ENCODE data around the gene MARK4.

DNA sequence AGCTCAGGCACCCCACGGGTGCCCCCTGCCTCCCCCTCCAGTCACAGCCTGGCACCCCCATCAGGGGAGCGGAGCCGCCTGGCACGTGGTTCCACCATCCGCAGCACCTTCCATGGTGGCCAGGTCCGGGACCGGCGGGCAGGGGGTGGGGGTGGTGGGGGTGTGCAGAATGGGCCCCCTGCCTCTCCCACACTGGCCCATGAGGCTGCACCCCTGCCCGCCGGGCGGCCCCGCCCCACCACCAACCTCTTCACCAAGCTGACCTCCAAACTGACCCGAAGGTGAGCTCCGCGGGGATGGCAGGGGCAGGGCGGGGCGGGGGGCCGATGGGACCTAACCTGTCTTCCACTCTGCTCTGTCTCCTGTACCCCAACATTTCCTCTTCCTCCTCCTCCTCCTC lies 46.6 kb downstream of the MARK4 start:
- TF ChIP-seq POLR2A (IDR thresholded peaks at IDR 0.05) (no peak), POLR2AphosphoS5 (IDR thresholded peaks at IDR 0.05) (no peak)
- TF ChIP-seq, protein P1, sequence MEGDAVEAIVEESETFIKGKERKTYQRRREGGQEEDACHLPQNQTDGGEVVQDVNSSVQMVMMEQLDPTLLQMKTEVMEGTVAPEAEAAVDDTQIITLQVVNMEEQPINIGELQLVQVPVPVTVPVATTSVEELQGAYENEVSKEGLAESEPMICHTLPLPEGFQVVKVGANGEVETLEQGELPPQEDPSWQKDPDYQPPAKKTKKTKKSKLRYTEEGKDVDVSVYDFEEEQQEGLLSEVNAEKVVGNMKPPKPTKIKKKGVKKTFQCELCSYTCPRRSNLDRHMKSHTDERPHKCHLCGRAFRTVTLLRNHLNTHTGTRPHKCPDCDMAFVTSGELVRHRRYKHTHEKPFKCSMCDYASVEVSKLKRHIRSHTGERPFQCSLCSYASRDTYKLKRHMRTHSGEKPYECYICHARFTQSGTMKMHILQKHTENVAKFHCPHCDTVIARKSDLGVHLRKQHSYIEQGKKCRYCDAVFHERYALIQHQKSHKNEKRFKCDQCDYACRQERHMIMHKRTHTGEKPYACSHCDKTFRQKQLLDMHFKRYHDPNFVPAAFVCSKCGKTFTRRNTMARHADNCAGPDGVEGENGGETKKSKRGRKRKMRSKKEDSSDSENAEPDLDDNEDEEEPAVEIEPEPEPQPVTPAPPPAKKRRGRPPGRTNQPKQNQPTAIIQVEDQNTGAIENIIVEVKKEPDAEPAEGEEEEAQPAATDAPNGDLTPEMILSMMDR (IDR thresholded peaks at IDR 0.05) = no peak
